ENCODE data around the gene PCID2. TPM values are rescaled to one million over a fixed set of nuclear protein-coding genes. Genes with fewer than 3 reads are reported as not detected.

The PCID2 gene
- total RNA-seq, 4 donors from 2014 or later, result 24.9 to 42.1 (median 36.8) TPM

DNA sequence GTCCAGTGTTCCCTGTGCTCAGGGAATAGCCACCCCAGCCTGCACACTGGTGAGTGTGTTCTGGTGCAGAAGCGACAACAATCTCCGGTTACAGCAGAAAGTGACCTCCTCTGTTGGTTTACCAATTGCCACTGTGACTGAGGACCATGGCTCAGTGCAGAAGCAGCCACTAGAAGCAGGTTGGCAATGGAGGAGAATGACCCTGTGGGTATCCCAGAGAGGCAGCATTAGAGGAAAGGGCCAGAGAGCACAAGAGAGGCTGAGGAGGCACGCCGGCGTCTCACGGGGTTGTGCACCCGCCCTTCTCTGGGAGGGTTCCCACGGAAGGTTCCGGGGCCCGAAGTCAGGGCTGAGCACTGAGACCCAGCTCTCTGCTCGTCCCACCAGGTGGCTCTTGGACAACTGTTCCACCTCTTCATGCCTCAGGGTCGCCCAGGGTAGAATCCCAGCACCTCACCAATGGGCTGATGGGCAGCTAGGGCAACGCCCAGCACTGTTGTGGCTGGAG lies 36.0 kb downstream of the PCID2 start:
- Histone ChIP-seq H3K9me3 (no peaks in the 10 kb centered on the region), H3K4me3 (no peak overlapping the region), H3K27ac (no peak overlapping the region), H3K27me3 (no peaks in the 10 kb centered on the region), H3K4me1 (no peaks in the 10 kb centered on the region), H3K36me3 (peaks cover 0 to 43% (median 0%) of the 10 kb centered on the region in 3 donors)
- no peak for DNase-seq
- TF ChIP-seq POLR2A (IDR thresholded peaks at IDR 0.05), result no peak
- TF ChIP-seq, protein P1, sequence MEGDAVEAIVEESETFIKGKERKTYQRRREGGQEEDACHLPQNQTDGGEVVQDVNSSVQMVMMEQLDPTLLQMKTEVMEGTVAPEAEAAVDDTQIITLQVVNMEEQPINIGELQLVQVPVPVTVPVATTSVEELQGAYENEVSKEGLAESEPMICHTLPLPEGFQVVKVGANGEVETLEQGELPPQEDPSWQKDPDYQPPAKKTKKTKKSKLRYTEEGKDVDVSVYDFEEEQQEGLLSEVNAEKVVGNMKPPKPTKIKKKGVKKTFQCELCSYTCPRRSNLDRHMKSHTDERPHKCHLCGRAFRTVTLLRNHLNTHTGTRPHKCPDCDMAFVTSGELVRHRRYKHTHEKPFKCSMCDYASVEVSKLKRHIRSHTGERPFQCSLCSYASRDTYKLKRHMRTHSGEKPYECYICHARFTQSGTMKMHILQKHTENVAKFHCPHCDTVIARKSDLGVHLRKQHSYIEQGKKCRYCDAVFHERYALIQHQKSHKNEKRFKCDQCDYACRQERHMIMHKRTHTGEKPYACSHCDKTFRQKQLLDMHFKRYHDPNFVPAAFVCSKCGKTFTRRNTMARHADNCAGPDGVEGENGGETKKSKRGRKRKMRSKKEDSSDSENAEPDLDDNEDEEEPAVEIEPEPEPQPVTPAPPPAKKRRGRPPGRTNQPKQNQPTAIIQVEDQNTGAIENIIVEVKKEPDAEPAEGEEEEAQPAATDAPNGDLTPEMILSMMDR (IDR thresholded peaks at IDR 0.05), result no peak

DNA sequence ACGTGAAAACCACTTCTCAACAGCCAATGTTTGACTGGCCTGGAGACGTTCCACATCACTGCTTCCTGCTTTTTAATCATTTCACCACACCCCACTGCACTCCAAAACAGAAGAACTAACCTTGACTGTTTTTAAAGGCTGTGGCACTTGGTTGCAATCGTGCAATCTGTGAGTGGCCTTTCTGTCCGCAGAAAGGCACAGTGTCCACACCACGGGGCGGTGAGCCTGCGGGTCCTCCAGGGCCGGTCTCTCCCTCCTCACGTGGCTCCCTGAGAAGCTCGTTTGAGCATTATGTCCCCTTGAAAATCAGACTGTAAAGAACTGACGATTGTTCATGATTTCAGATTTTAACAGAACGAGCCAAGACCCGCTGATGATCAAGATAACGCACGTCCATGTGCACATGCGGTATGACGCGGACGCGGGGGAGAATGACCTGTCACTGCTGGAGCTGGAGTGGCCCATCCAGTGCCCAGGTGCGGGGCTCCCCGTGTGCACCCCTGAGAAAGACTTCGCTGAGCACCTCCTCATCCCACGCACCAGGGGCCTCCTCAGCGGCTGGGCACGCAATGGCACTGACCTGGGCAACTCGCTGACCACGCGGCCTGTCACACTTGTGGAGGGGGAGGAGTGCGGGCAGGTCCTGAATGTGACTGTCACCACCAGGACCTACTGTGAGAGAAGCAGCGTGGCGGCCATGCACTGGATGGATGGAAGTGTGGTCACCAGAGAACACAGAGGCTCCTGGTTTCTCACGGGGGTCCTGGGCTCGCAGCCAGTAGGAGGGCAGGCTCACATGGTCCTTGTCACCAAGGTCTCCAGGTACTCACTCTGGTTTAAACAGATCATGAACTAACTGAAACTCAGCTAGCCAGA lies 37.0 kb downstream of the PCID2 start:
- DNase-seq, result no peak
- H3K4me1 ChIP-seq, result no peaks in the 10 kb centered on the region
- H3K9me3 ChIP-seq, result no peaks in the 10 kb centered on the region
- H3K36me3 ChIP-seq, result peaks cover 0 to 33% (median 0%) of the 10 kb centered on the region in 3 donors
- H3K27me3 ChIP-seq, result no peaks in the 10 kb centered on the region
- H3K4me3 ChIP-seq, result no peak overlapping the region
- TF ChIP-seq, protein P1 (IDR thresholded peaks at IDR 0.05), result no peak
- no peak for TF ChIP-seq POLR2A (IDR thresholded peaks at IDR 0.05)
- H3K27ac ChIP-seq, result no peak overlapping the region

DNA sequence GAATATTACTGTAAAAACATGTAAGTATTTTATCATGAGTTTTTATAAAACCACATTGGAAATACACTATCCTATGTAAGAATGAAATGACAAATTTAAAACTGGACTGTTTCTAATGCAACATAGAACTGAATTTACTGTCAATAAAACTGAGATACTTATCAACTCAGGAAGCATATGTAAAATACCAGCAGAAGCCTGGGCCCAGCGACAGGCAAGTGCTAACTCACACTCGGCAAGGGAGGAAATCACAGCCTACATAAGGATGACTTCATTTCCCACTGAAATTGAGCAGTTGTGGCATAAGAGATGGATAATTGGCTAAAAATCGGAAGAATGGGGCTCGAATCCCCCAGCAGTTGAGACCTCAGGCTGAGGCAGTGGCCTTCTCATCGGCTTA lies 38.0 kb downstream of the PCID2 start:
- Histone ChIP-seq H3K27ac (no peak overlapping the region), H3K36me3 (peaks cover 0 to 25% (median 0%) of the 10 kb centered on the region in 3 donors), H3K9me3 (no peaks in the 10 kb centered on the region), H3K27me3 (no peaks in the 10 kb centered on the region), H3K4me3 (no peak overlapping the region), H3K4me1 (no peaks in the 10 kb centered on the region)
- no peak for DNase-seq
- no peak for TF ChIP-seq POLR2A (IDR thresholded peaks at IDR 0.05)
- TF ChIP-seq, protein P1 (IDR thresholded peaks at IDR 0.05), result no peak

DNA sequence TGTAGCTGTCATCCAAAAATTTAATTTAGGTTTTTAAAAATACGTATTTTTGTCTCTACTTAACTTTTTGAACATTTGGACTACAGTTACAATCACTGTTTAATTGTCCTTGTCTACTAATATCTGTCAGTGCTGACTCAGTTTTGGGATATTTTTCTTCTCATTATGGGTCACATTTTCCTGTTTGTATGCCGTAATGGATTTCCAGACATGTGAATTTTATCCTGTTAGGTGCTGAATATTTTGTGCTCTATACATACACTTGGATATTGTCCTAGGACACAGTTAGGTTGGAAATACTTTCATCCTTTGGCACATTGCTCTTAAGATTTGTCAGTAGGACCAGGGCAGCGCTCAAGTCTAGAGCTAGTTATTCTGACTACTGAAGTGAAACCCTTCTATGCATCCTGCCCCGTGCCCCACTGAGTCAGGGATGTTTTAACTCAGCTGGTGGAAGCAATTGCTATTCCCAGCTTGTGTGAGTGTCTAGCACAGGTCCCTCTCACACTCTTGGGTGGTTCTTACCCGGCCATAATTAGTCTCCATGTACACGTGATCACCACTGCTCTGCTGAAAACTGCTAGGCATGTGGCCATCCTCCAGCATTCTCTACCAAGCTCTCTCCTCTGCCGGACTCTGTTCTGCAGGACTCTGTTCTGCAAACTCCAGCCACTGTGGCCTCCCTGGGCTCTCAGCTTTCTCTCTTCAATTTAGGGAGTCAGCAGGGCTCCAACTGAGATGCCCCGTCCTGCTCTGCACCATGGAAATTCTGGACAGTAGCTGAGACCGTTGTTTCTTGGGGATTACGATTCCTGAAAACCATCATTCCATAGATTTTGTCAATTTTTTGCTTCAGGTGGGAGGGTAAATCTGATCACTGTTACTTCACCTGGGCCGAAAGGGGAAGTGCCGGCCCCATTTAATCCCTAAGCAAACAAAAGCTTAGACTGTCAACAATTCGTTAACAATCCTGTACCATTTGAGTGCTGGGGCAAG lies 38.9 kb downstream of the PCID2 start:
- TF ChIP-seq, protein P1 (IDR thresholded peaks at IDR 0.05), result no peak
- TF ChIP-seq POLR2A (IDR thresholded peaks at IDR 0.05), result no peak
- Histone ChIP-seq H3K9me3 (no peaks in the 10 kb centered on the region), H3K27ac (no peak overlapping the region), H3K4me1 (no peaks in the 10 kb centered on the region), H3K4me3 (no peak overlapping the region), H3K36me3 (peaks cover 0 to 16% (median 0%) of the 10 kb centered on the region in 3 donors), H3K27me3 (no peaks in the 10 kb centered on the region)
- DNase-seq, result no peak

DNA sequence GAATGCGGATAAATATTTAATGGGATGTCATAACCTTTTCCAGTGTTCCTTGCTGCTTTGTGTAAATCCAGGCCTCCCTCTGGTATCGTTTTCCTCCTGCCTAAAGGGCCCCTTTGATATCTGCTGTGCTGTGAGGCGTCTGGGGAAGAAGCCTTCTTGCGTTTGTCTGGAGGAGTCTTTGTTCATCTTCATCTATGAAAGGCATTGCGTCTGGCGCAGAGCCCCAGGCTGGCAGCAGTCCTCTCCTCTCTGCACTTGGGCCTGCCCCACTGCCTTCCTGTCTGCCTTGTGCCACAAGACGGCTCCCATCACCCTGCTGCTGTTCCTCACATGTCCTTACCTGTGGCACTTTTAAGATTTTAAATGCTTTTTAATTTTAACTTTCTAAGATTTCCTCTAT lies 40.3 kb downstream of the PCID2 start:
- Histone ChIP-seq H3K4me3 (no peak overlapping the region), H3K36me3 (peaks cover 0 to 12% (median 0%) of the 10 kb centered on the region in 3 donors), H3K27me3 (no peaks in the 10 kb centered on the region), H3K4me1 (no peaks in the 10 kb centered on the region), H3K27ac (no peak overlapping the region), H3K9me3 (no peaks in the 10 kb centered on the region)
- no peak for TF ChIP-seq POLR2A (IDR thresholded peaks at IDR 0.05)
- TF ChIP-seq, protein P1 (IDR thresholded peaks at IDR 0.05), result no peak
- no peak for DNase-seq

All from Peyer's patch (tissue), 4 donors.